CD4-positive, alpha-beta T cell treated with Interleukin-12 subunit alpha and Interleukin-12 subunit beta, for 1 hour (primary cell): Measurements from ENCODE around the gene CRYGS.
A peak's percentile ranks its signal among the peaks of the same experiment; 100 is the strongest.
"Not testable (repeated sequence)": the region's sequence is repeated elsewhere in the genome, so short reads cannot be mapped to it uniquely, and the experiment has no call there.

Experiments
- DNase-seq: peaks from one replicate; pipeline ENCODE4 v3.0.0-alpha.2; 2020

Gene CRYGS

DNA sequence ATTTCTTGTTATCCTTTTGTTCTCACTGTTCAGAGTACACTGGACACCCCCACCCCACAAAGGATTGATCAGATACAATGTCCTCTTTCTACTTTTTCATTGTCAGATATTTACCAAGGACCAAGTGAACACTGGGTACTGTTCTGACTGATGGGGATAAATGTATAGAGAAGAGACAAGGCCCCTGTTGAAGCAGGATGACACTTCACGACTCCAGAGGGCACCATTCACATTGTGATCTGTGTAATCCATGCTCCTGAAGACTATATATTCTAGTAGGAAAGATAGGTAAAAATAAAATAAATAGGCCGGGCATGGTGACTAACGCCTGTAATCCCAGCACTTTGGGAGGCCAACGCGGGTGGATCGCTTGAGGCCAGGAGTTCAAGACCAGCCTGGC, 7.2 kb upstream of the CRYGS start:
- DNase-seq = no peak

DNA sequence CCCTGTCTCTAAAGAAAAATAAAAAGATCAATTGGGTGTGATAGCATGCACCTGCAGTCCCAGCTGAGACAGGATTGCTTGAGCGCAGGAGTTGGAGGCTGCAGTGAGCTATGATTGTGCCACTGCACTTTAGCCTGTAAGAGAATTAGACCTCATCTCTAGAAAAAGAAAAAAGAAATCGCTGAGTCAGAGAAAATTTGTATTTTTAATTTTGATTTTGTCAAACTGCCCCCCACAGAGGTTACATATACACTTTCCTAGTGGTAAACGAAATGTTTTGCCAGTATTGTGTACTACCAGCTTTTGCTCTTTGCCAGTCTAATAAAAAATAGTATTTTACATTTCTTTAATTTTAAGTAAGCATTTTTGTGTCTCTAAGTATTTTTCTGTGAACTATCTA, 5.3 kb upstream of the CRYGS start:
- DNase-seq = no peak

DNA sequence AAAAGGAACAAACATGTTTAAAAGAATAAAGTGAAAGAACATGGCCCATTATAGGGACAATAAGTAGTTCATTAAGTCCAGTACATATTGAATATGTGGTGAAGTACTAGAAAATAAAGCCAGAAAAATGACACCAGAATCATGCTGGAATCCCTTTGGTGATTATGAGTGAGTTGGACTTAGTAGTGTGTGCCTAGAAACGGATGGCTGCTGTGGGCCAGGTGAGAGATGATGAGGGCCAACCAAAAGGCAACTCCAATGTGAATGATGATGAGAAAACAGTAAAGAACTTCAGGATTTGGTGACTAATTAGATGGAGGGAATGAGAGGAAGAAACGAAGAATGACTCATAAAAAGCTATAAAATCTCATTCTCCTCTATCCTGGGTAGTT, 3.3 kb downstream of the CRYGS start:
- no peak for DNase-seq

DNA sequence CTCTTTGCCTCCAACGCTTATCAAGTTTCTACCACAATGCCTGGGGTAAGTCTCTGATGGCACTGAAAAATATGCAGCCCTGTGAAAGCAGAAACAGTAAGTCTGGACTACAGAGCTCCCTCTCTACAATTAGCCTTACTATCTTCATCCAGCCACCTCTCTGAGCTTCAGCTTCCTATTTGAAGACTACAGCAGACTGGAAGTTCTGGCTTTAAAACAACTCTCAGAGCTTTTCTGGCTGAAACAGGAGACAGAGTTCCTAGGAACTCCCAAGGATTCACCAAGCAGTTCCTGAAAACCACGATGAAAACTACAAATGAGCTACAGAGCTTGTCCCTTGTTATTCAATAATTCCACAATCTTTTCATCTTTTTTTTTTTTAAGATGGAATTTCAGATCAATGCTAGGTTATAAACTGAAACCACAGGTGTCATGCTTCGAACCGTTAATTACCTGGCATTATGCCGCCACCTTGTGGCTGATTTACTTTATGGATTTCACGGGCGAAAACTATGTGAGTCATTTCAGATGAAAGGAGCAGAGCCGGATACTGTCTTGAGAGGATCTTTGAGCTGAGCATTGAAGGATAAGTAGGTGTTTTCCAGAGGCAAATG, 3.9 kb downstream of the CRYGS start:
- peak; percentile 88 for DNase-seq

DNA sequence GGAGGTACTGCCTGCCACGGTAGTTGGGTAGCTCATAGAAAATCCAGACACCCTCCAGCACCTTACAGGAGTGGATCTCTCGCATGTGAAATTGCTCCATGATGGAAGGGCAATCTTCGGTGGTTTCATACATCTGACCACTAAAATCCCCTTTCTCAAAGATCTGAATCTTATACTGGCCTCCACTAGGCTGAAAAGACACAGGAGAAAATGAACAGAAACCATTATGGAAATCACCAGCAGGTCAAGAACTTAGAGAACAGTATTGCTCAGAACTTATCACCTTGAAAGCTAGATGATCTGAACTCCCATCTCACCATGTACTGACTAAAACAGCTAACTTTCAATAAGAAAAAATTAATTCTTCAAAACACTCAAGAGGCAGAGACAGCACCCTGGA, 5.4 kb downstream of the CRYGS start:
- no peak for DNase-seq

DNA sequence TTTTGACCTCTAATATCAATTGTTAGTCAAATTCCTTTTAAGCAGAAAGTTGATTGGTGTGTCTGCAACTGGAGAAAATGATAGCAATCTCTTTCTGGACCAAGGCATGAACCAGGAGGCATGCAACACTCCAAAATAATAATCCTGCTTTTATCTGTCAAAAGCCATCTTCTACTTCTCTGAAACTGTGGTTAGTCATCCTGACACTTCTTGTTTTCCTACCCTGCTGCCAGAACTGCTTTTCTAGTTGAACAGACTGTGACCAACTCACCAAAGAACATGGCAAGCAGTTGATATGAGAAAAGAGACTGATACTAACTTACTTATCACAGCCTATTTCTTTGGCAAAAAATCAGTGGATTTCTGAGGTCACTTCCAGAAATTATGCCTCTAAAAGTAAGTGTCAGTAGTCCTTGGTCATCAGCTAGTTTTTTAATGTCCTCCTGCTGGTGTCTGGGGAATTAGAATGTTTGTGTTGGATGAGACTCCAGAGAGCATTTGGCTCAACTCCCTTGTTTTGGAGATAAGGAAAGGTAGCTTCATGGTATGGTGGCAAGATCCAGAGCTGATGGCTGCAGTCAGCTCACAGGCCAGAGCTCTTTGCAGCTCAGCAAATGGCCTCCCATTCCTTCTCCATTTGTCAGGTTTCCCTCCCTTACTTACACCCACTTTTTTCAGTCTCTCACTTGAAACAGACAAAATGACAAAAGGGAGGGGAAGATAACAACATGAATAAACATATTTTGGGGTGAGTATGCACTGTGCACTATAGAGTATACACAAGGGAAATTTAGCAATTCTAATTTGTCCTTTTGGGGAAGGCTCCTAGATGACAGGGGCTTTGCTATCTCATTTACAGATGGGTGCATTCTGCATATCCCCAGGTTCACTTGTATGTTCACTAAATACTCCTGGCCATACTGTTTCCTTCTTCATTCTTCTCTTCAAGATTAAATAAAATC, 7.0 kb downstream of the CRYGS start:
- no peak for DNase-seq

GRCh38 chr3:186534113-186534669, 10.0 kb downstream of the CRYGS start:
- peak; percentile 59 for DNase-seq

- no peak for DNase-seq
Measured at GRCh38 chr3:186532598-186533072, 11.5 kb downstream of the CRYGS start.

- not testable (repeated sequence) for DNase-seq
Measured at GRCh38 chr3:186531694-186532093, 12.5 kb downstream of the CRYGS start.

- DNase-seq = no peak
Measured at GRCh38 chr3:186530415-186530814, 13.8 kb downstream of the CRYGS start.

DNA sequence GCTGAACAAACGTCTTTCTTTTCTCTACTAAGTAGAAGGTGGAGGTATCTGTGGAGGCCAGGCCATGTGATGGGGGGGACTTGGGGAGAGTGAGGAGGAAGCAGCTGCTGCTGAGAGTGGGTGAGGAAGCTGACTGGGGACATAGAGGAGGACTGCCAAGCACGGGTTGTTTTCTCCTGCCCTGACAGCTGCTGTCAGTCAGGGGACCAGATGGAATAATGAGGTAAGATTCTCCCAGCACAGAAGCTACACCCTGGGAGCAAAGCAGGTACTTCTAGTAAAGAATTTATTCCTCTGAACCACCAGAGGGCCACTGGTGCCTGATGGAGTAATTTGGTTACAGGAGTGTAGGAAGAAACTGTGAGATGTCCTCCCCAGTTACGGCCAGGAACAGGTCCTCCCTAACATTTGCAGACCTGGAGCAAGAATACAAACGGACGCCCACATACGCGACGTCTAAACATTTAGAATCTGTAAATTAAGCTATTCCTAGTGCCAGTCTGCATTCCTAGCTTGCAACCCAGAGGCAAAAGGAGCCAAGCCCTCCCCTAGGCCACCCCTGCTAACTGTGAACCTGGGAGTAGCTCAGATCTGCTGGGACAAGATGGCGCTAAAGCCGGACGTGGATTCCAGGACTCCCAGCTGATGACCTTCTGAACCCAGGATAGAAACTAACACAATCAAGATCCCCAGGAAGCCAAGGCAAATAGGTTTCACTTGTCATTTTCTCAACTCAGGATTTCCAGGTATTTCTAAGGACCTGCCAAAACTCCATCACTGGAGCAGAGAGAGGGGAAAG, 14.8 kb downstream of the CRYGS start:
- DNase-seq = no peak

- no peak for DNase-seq
Measured at GRCh38 chr3:186526256-186526606, 17.9 kb downstream of the CRYGS start.

- no peak for DNase-seq
Measured at GRCh38 chr3:186525369-186526255, 18.6 kb downstream of the CRYGS start.

DNA sequence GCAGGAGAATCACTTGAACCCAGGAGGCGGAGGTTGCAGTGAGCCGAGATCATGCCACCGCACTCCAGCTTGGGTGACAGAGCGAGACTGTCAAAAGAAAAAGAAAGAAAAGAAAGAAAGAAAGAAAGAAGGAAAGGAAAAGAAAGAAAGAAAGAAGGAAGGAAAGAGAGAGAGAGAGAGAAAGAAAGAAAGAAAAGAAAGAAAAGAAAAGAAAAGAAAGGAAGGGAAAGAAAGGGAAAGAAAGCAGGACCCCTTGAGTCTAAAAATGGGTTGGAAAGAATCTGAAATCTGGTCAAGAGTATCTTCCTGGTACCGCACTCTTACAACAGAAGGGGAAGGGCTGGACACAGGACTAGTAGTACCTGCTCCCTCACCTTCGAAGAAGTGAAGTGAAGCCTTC, 19.6 kb downstream of the CRYGS start:
- DNase-seq = no peak

DNA sequence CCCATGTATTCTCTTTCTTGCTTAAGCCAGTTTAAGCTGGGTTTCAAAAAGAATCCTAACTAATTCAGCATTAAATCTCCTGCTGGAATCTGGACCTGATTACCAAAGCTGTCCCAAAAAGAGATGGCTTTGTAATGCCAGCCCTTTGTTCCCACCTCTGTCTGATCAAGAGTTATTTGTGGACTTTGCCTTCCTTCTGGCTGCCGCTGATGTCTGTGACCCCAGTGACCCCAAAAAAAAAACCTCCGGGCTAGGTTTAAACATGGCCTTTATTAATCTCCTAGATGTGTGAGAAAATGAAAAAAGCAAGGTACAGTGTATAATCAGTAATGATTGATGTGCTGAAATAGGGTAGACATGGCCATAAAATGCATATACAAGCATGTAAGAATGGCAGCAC, 20.7 kb downstream of the CRYGS start:
- no peak for DNase-seq

DNA sequence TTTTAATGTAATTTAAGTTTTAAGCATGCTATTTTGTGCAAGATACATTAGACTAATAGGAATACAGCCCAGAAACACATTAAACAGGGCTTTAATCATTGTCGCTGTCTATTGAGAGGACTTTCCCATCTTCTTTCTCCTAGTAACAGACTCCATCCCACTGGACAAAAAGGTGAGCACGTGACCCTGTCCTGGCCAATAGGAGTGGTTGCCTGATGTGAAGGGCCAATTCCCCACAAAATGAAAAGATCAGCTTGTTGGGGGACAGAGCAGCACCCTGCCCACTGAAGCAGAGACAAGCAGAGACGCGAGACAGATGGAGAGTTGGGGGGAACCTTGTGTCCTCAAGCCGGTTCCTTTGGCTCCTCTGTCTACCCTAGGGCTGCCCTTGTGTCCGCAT, 21.2 kb downstream of the CRYGS start:
- DNase-seq = no peak

DNA sequence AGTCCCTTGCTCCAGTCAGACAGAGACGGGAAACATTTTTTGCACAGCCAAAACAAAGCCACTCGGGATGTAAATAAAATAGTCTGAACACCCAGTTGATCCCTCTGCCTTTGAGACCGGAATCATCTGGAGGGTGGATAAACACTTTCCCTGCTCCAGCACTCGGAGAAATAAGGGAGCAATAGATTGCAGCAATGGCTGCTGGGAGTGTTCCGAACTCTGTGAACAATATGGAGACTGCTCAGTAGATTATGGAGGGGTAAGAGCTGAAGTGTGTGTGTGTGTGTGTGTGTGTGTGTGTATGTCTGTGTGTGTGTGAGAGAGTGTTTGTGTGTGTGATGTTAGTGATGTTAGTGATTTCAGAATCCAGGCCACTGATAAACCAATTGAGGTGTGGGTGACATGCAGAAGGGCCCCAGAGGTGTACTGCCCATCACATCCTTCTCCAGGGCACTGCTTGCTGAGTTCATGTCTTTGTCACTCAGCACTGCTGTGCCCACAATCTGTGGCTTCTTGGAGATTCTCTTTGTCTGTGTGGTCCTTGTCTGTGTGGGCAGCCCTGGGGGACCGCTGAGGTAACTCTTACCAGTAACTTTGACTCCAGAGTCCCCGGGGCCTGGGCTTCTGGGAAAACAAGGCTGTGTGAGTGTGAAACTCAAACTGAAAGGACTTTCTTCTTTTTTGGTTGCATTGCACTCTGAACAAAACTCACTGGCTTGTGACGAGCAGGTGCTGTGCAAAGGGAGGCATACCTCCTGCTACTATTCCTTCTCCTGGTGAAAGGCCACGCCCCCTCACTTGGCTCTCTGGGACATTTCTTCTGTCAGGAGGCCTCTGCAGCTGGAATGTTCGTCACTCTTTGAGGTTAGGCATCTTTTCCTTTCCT, 23.0 kb downstream of the CRYGS start:
- no peak for DNase-seq

- no peak for DNase-seq
Measured at GRCh38 chr3:186520431-186520830, 23.7 kb downstream of the CRYGS start.

DNA sequence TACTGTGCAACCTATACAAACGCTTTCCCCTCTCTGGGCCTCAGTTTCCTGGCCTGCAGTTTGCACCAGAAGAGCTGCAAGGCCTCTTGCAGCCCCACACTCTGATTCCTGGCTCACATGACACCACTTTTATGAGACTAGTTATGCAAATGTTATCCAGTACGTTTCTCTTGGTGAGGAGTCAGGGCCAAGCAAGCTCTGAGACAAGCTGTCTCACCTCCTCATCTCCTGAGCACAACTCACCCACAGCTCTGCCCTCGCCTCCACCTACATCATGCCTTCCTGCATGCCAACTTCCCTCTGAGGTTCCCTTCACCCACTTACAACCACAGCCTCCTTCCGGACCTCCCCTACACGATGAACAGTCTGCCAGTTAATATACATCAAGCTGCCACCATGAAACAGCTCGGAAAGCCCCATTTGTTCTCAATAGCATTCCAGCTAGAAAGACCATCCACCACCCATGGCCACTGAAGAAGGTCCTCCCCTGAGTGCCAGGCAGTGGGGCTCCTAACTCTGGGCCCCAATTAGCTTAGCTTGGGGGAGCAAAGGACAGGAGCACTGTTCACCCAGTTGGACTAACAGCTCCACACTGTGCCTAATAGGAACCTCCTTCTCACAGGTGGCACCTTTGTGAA, 25.0 kb downstream of the CRYGS start:
- peak; percentile 79 for DNase-seq

GRCh38 chr3:186517218-186517617, 27.0 kb downstream of the CRYGS start:
- no peak for DNase-seq

- DNase-seq = no peak
Measured at GRCh38 chr3:186516646-186517045, 27.5 kb downstream of the CRYGS start.
